Measurements from ENCODE around the gene ASB6. TPM values are rescaled to one million over a fixed set of nuclear protein-coding genes. Genes with fewer than 3 reads are reported as not detected.

ASB6 gene
- total and polyA plus RNA-seq, 2 of the 13 experiments (the other 11 are each of a cell fraction or from before 2014, with no cell fraction given), result 8.2 to 8.4 TPM

GRCh38 chr9:129597355-129598088, 44.4 kb downstream of the ASB6 start (continued):
- no peak for TF ChIP-seq LBX2 (CRISPR knock-in tag; IDR thresholded peaks at IDR 0.05; ENCODE audit: borderline replicate concordance)
- no peak for TF ChIP-seq ZBTB42 (CRISPR knock-in tag; IDR thresholded peaks at IDR 0.05)
- TF ChIP-seq, protein P1, sequence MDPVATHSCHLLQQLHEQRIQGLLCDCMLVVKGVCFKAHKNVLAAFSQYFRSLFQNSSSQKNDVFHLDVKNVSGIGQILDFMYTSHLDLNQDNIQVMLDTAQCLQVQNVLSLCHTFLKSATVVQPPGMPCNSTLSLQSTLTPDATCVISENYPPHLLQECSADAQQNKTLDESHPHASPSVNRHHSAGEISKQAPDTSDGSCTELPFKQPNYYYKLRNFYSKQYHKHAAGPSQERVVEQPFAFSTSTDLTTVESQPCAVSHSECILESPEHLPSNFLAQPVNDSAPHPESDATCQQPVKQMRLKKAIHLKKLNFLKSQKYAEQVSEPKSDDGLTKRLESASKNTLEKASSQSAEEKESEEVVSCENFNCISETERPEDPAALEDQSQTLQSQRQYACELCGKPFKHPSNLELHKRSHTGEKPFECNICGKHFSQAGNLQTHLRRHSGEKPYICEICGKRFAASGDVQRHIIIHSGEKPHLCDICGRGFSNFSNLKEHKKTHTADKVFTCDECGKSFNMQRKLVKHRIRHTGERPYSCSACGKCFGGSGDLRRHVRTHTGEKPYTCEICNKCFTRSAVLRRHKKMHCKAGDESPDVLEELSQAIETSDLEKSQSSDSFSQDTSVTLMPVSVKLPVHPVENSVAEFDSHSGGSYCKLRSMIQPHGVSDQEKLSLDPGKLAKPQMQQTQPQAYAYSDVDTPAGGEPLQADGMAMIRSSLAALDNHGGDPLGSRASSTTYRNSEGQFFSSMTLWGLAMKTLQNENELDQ (CRISPR knock-in tag; IDR thresholded peaks at IDR 0.05; ENCODE audit: borderline replicate concordance), result no peak
- TF ChIP-seq JUNB (CRISPR knock-in tag; IDR thresholded peaks at IDR 0.05; ENCODE audit: borderline replicate concordance), result no peak
- TF ChIP-seq ZNF572 (CRISPR knock-in tag; IDR thresholded peaks at IDR 0.05), result no peak
- TF ChIP-seq TBP (CRISPR knock-in tag; IDR thresholded peaks at IDR 0.05), result 0 out of 2 replicates have a peak, but pooled peaks have one; percentile 62
- TF ChIP-seq ZC3H13 (CRISPR knock-in tag; IDR thresholded peaks at IDR 0.05), result no peak; the same call in none of the 2 replicates
- TF ChIP-seq ETV6 (CRISPR knock-in tag; conservative IDR thresholded peaks at IDR 0.05), result 0 out of 2 replicates have a peak, but pooled peaks have one; percentile 34
- TF ChIP-seq SRF (IDR thresholded peaks at IDR 0.05; ENCODE audit: low read depth, low read length), result no peak
- TF ChIP-seq EZH2 (conservative IDR thresholded peaks at IDR 0.05; ENCODE audit: low read depth, low read length), result no peak
- TF ChIP-seq, protein P2, sequence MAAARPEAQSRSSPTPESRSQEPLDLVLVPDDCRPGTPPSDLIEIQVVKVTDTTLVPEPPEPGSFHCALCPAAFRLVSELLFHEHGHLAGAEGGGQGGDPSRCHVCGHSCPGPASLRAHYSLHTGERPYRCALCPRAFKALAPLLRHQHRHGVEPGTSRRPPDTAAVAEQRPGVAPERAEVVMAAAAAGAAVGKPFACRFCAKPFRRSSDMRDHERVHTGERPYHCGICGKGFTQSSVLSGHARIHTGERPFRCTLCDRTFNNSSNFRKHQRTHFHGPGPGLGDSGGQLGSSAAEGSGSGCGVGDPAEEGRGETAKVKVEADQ (CRISPR knock-in tag; IDR thresholded peaks at IDR 0.05; ENCODE audit: borderline replicate concordance), result peak; percentile 75; the same call in 1 of the 2 replicates
- TF ChIP-seq RBFOX2 (IDR thresholded peaks at IDR 0.05; ENCODE audit: low read depth, low read length), result peak; percentile 99
- no peak; the same call in 1 of the 2 replicates for TF ChIP-seq AKAP8 (CRISPR knock-in tag; IDR thresholded peaks at IDR 0.05)
- peak; percentile 80 for TF ChIP-seq THAP11 (CRISPR knock-in tag; IDR thresholded peaks at IDR 0.05)
- TF ChIP-seq SNAI1 (CRISPR knock-in tag; IDR thresholded peaks at IDR 0.05; ENCODE audit: borderline replicate concordance), result no peak
- TF ChIP-seq, protein P3, sequence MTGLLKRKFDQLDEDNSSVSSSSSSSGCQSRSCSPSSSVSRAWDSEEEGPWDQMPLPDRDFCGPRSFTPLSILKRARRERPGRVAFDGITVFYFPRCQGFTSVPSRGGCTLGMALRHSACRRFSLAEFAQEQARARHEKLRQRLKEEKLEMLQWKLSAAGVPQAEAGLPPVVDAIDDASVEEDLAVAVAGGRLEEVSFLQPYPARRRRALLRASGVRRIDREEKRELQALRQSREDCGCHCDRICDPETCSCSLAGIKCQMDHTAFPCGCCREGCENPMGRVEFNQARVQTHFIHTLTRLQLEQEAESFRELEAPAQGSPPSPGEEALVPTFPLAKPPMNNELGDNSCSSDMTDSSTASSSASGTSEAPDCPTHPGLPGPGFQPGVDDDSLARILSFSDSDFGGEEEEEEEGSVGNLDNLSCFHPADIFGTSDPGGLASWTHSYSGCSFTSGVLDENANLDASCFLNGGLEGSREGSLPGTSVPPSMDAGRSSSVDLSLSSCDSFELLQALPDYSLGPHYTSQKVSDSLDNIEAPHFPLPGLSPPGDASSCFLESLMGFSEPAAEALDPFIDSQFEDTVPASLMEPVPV (CRISPR knock-in tag; IDR thresholded peaks at IDR 0.05), result peak; percentile 83; the same call in 1 of the 2 replicates
- TF ChIP-seq SMYD3 (CRISPR knock-in tag; IDR thresholded peaks at IDR 0.05), result 0 out of 2 replicates have a peak, but pooled peaks have one; percentile 40
- no peak for TF ChIP-seq ATF6 (CRISPR knock-in tag; conservative IDR thresholded peaks at IDR 0.05)
- TF ChIP-seq, protein P4, sequence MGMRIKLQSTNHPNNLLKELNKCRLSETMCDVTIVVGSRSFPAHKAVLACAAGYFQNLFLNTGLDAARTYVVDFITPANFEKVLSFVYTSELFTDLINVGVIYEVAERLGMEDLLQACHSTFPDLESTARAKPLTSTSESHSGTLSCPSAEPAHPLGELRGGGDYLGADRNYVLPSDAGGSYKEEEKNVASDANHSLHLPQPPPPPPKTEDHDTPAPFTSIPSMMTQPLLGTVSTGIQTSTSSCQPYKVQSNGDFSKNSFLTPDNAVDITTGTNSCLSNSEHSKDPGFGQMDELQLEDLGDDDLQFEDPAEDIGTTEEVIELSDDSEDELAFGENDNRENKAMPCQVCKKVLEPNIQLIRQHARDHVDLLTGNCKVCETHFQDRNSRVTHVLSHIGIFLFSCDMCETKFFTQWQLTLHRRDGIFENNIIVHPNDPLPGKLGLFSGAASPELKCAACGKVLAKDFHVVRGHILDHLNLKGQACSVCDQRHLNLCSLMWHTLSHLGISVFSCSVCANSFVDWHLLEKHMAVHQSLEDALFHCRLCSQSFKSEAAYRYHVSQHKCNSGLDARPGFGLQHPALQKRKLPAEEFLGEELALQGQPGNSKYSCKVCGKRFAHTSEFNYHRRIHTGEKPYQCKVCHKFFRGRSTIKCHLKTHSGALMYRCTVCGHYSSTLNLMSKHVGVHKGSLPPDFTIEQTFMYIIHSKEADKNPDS (CRISPR knock-in tag; IDR thresholded peaks at IDR 0.05), result peak; percentile 33; the same call in 1 of the 2 replicates
